GM18873 (cell line): ENCODE measurements around the gene LALBA.
"Not testable (repeated sequence)": the region's sequence is repeated elsewhere in the genome, so short reads cannot be mapped to it uniquely, and the experiment has no call there.

Source experiments
- ATAC-seq: cut with Tn5 transposase; IDR thresholded peaks from one replicate; pipeline ENCODE4 v1.9.1; 2021; ENCODE audit warnings: mild to moderate bottlenecking, moderate library complexity, moderate number of reproducible peaks; ENCODE audit not compliant: unreplicated experiment, low FRiP score

The LALBA gene

DNA sequence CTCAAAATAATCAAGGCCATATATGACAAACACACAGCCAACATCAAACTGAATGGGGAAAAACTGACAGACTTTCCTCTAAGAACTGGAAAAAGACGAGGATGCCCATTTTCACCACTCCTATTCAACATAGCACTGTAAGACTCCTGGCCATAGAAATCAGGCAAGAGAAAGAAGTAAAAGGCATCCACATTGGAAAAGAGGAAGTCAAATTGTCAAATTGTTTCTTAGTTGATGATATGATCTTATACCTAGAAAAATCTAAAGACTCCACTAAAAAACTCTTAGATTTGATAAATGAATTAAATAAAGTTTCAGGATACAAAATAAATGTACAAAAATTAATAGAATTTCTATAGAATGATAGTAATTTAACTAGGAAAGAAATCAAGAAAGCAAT, 33.2 kb downstream of the LALBA start:
- no peak for ATAC-seq

DNA sequence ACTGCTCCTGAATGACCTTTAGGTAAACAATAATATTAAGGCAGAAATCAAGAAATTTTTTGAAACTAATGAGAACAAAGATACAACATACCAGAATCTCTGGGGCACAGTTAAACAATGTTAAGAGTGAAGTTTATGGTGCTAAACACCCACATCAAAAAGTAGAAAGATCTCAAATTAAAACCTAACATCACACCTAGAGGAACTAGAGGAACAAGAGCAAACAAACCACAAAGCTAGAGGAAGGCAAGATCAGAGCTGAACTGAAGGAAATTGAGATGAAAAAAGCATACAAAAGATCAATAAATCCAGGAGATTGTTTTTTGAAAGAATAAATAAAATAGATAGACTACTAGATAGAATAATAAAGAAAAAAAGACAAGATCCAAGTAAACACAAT, 37.2 kb downstream of the LALBA start:
- ATAC-seq, result no peak

DNA sequence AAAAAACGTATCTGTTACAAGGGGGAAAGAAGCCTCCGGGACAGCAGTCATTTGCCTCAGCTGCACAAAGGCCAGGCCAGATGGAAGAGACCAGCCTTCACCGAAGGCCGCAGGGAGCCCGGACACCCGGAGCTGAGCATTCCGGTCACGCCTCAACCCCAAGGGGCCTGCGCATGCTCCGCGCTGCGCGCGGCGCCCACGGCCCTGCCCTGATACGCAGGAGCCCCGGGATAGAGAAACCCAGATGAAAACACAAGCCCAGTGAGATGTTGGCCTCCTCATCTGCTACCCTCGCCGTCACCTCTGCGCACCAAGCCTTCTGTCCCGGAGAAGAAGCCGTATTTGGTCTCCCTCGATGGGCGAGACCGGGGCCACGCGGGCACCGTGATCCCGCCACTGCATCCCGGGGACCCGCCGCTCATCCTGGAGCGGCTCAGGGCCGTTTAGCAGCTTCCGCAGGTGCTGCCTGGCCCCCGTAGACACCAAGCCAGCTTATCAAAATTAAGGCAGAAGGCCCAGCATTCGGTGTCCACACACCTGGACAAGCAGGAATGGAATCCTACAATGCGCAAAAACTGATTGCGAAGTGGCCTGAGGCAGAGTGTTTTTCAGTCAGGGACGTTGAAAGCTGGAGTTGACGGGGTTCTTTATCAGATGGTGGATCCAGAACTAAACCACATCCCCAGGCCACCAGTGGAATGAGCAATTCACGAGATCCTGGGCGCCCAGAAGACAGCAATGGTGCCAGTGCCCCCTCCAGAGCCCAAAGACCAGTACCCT, 41.8 kb downstream of the LALBA start:
- no peak for ATAC-seq

DNA sequence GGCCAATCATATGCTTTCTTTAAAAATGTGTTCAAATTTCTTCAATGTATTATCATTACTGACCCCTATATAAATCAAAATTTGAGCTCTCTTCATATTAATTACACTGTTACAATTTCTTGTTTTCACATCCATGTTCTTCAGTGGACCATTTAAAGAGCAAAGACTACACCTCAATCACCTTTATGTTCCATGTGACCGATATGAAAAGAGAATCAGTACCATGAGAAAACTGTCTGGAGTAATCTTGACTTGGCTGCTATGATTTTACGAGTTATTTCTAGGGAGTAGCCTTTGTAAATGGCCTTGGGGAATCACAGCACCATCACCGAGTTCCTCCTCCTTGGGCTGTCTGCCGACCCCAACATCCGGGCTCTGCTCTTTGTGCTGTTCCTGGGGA, 44.5 kb downstream of the LALBA start, which contains the start of gene OR8S1:
TSS of gene OR8S1 (plus strand) at position 301 of the 400 bp plus-strand sequence. CDS start at position 301, 0 bp downstream.
- no peak for ATAC-seq

DNA sequence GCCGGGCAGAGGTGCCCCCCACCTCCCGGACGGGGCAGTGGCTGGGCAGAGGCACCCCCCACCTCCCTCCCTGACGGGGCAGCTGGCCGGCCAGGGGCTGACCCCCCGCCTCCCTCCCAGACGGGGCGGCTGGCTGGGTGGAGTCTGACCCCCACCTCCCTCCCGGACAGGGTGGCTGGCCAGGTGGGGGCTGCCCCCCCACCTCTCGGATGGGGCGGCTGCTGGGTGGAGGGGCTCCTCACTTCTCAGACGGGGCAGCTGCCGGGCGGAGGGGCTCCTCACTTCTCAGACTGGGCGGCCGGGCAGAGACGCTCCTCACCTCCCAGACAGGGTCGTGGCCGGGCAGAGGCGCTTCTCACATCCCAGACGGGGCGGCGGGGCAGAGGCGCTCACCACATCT, 49.5 kb downstream of the LALBA start:
- not testable (repeated sequence) for ATAC-seq
